WTC11 (cell line): ENCODE data around the gene ZNF516. TPM values are rescaled to one million over a fixed set of nuclear protein-coding genes. Genes with fewer than 3 reads are reported as not detected.
"Not testable (repeated sequence)": the region's sequence is repeated elsewhere in the genome, so short reads cannot be mapped to it uniquely, and the experiment has no call there.

Source experiments
- ATAC-seq: fragments of 200-7000 bp; cut with Tn5 transposase; 2 replicates; pipeline ENCODE4 v1.10.0; 2021; ENCODE audit warnings: mild to moderate bottlenecking, moderate library complexity
- CTCF ChIA-PET: fragments of 300-600 bp; sonication (Branson Sonifier 250); formaldehyde crosslinking; loops from one replicate; lab custom pipeline; 2021; ENCODE audit warnings: antibody characterized with exemption; lab: Charles Lee
- POLR2A ChIA-PET: fragments of 350-600 bp; sonication (Branson Sonifier 250); formaldehyde crosslinking; loops from one replicate; lab custom pipeline; 2021; ENCODE audit warnings: antibody characterized with exemption; lab: Charles Lee
- DNase-seq: peaks from one replicate; pipeline ENCODE4 v3.0.0; 2021; ENCODE audit warnings: low spot score
- H3K27ac Mint-ChIP-seq: 2 replicates; pipeline ENCODE4 v1.8.0; 2021; ENCODE audit warnings: mixed read lengths
- H3K27me3 Mint-ChIP-seq: 2 replicates; pipeline ENCODE4 v1.8.0; 2021; ENCODE audit warnings: low read depth, mild to moderate bottlenecking, moderate library complexity, mixed read lengths
- H3K36me3 Mint-ChIP-seq: 2 replicates; pipeline ENCODE4 v1.8.0; 2021; ENCODE audit warnings: mixed read lengths
- H3K4me1 Mint-ChIP-seq: 2 replicates; pipeline ENCODE4 v1.8.0; 2022; ENCODE audit warnings: mixed read lengths
- H3K4me3 Mint-ChIP-seq: 2 replicates; pipeline ENCODE4 v1.8.0; 2021; ENCODE audit warnings: mild to moderate bottlenecking, moderate library complexity, mixed read lengths
- H3K9me3 Mint-ChIP-seq: 2 replicates; pipeline ENCODE4 v1.8.0; 2021; ENCODE audit warnings: mixed read lengths
- CDX4 ChIP-seq: fragments of 250-450 bp; sonication (Bioruptor Pico); IDR thresholded peaks from 2 replicates; pipeline ENCODE4 v1.9.0; 2021; ENCODE audit warnings: moderate library complexity, mild to moderate bottlenecking, inconsistent platforms, borderline replicate concordance
- CREM ChIP-seq: sonication (generic); formaldehyde crosslinking; IDR thresholded peaks from 2 replicates; pipeline ENCODE4 v1.8.1; 2022; ENCODE audit warnings: mild to moderate bottlenecking, missing genetic modification reagents, moderate library complexity
- E2F1 ChIP-seq: sonication (generic); formaldehyde crosslinking; IDR thresholded peaks from 2 replicates; pipeline ENCODE4 v1.8.0; 2022; ENCODE audit warnings: mild to moderate bottlenecking, missing genetic modification reagents
- ELF4 ChIP-seq: sonication (generic); formaldehyde crosslinking; IDR thresholded peaks from 2 replicates; pipeline ENCODE4 v1.8.1; 2022; ENCODE audit warnings: low read depth, mild to moderate bottlenecking, moderate library complexity, missing genetic modification reagents
- ESRRA ChIP-seq: sonication (generic); formaldehyde crosslinking; IDR thresholded peaks from 2 replicates; pipeline ENCODE4 v1.8.1; 2022; ENCODE audit warnings: mild to moderate bottlenecking, missing genetic modification reagents, borderline replicate concordance
- FOXJ3 ChIP-seq: sonication (generic); formaldehyde crosslinking; IDR thresholded peaks from 2 replicates; pipeline ENCODE4 v1.9.0; 2021; ENCODE audit warnings: missing genetic modification reagents, mild to moderate bottlenecking, borderline replicate concordance
- FOXP1 ChIP-seq: sonication (generic); formaldehyde crosslinking; IDR thresholded peaks from 2 replicates; pipeline ENCODE4 v1.8.0; 2022; ENCODE audit warnings: missing genetic modification reagents, mild to moderate bottlenecking, moderate library complexity, borderline replicate concordance
- NFYB ChIP-seq: sonication (generic); formaldehyde crosslinking; conservative IDR thresholded peaks from 2 replicates; pipeline ENCODE4 v1.8.0; 2022; ENCODE audit warnings: low read depth, missing genetic modification reagents
- NR1H2 ChIP-seq: sonication (generic); formaldehyde crosslinking; IDR thresholded peaks from 2 replicates; pipeline ENCODE4 v1.9.0; 2021; ENCODE audit warnings: mild to moderate bottlenecking, moderate library complexity, missing genetic modification reagents
- NR2C2 ChIP-seq: sonication (generic); formaldehyde crosslinking; IDR thresholded peaks from 2 replicates; pipeline ENCODE4 v1.8.0; 2022; ENCODE audit warnings: mild to moderate bottlenecking, missing genetic modification reagents
- PRDM15 ChIP-seq: sonication (generic); formaldehyde crosslinking; IDR thresholded peaks from 2 replicates; pipeline ENCODE4 v1.8.0; 2022; ENCODE audit warnings: missing genetic modification reagents
- PRRX2 ChIP-seq: fragments of 250-450 bp; sonication (Bioruptor Pico); IDR thresholded peaks from 2 replicates; pipeline ENCODE4 v1.8.0; 2021; ENCODE audit warnings: mild to moderate bottlenecking
- STAT6 ChIP-seq: sonication (generic); formaldehyde crosslinking; conservative IDR thresholded peaks from 2 replicates; pipeline ENCODE4 v1.8.1; 2023; ENCODE audit warnings: mild to moderate bottlenecking, low read depth, missing genetic modification reagents, moderate library complexity
- TEAD1 ChIP-seq: sonication (generic); formaldehyde crosslinking; IDR thresholded peaks from 2 replicates; pipeline ENCODE4 v1.8.0; 2022; ENCODE audit warnings: mild to moderate bottlenecking, missing genetic modification reagents
- ZNF121 ChIP-seq: sonication (generic); formaldehyde crosslinking; IDR thresholded peaks from 2 replicates; pipeline ENCODE4 v1.8.0; 2023; ENCODE audit warnings: missing genetic modification reagents
- ZNF219 ChIP-seq: sonication (generic); formaldehyde crosslinking; IDR thresholded peaks from 2 replicates; pipeline ENCODE4 v1.8.0; 2023; ENCODE audit warnings: missing genetic modification reagents, mild to moderate bottlenecking, borderline replicate concordance
- ZNF425 ChIP-seq: fragments of 250-450 bp; sonication (Bioruptor Pico); conservative IDR thresholded peaks from 2 replicates; pipeline ENCODE4 v1.9.0; 2021; ENCODE audit warnings: mild to moderate bottlenecking
- ZNF671 ChIP-seq: fragments of 250-450 bp; sonication (Bioruptor Pico); IDR thresholded peaks from 2 replicates; pipeline ENCODE4 v1.8.0; 2021; ENCODE audit warnings: mild to moderate bottlenecking
- total RNA-seq: library from RNA; stranded (reverse); gene quantifications from 3 replicates; pipeline ENCODE4 v1.2.3, GENCODE V29; 2021
- TF ChIP-seq, protein P1 (sequence below): sonication (generic); formaldehyde crosslinking; IDR thresholded peaks from 2 replicates; pipeline ENCODE4 v1.8.1; 2023; ENCODE audit warnings: mild to moderate bottlenecking, missing genetic modification reagents, borderline replicate concordance

ZNF516 gene
- total RNA-seq, 1 experiment from 2014 or later = 58.6 TPM

GRCh38 chr18:76537621-76538020 is 42.6 kb upstream of the ZNF516 start (continued):
- TF ChIP-seq E2F1 (CRISPR knock-in tag) (no peak), CREM (CRISPR knock-in tag) (no peak), STAT6 (CRISPR knock-in tag) (no peak), PRDM15 (CRISPR knock-in tag) (no peak)

DNA sequence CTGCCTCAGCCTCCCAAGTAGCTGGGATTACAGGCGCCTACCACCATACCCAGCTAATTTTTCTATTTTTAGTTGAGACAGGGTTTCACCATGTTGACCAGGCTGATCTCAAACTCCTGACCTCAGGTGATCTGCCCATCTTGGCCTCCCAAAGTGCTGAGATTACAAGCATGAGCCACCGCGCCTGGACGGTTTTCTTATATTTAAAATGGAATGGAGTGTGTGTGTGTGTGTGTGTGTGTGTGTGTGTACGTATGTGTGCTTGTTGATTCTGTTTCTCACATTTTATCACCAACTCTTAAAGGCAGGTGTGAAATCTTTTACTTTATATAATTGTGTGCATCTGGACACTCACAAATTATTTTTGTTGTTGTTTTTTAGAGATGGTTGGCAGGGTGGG is 41.6 kb upstream of the ZNF516 start:
- ATAC-seq, POLR2A ChIA-PET, H3K27ac Mint-ChIP-seq, H3K4me1 Mint-ChIP-seq, H3K36me3 Mint-ChIP-seq, H3K9me3 Mint-ChIP-seq, CTCF ChIA-PET, H3K4me3 Mint-ChIP-seq, DNase-seq, H3K27me3 Mint-ChIP-seq: not testable (repeated sequence)

- no peak overlapping the region for H3K27ac Mint-ChIP-seq
- peaks cover 4% of the 10 kb centered on the region for H3K27me3 Mint-ChIP-seq
- no peak for ATAC-seq
- ChIA-PET CTCF (interaction anchor here (0.7 kb wide), 1 partner anchor 274 kb away, joined by 3 read pairs; no protein-coding TSS in a partner anchor), POLR2A (no interaction called here)
- H3K36me3 Mint-ChIP-seq = no peaks in the 10 kb centered on the region
- no peaks in the 10 kb centered on the region for H3K9me3 Mint-ChIP-seq
- H3K4me1 Mint-ChIP-seq = peaks cover 16% of the 10 kb centered on the region
- DNase-seq = no peak
- H3K4me3 Mint-ChIP-seq = no peak overlapping the region
- no peak for TF ChIP-seq NR1H2
- TF ChIP-seq, protein P1, sequence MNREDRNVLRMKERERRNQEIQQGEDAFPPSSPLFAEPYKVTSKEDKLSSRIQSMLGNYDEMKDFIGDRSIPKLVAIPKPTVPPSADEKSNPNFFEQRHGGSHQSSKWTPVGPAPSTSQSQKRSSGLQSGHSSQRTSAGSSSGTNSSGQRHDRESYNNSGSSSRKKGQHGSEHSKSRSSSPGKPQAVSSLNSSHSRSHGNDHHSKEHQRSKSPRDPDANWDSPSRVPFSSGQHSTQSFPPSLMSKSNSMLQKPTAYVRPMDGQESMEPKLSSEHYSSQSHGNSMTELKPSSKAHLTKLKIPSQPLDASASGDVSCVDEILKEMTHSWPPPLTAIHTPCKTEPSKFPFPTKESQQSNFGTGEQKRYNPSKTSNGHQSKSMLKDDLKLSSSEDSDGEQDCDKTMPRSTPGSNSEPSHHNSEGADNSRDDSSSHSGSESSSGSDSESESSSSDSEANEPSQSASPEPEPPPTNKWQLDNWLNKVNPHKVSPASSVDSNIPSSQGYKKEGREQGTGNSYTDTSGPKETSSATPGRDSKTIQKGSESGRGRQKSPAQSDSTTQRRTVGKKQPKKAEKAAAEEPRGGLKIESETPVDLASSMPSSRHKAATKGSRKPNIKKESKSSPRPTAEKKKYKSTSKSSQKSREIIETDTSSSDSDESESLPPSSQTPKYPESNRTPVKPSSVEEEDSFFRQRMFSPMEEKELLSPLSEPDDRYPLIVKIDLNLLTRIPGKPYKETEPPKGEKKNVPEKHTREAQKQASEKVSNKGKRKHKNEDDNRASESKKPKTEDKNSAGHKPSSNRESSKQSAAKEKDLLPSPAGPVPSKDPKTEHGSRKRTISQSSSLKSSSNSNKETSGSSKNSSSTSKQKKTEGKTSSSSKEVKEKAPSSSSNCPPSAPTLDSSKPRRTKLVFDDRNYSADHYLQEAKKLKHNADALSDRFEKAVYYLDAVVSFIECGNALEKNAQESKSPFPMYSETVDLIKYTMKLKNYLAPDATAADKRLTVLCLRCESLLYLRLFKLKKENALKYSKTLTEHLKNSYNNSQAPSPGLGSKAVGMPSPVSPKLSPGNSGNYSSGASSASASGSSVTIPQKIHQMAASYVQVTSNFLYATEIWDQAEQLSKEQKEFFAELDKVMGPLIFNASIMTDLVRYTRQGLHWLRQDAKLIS (CRISPR knock-in tag) = no peak
- TF ChIP-seq FOXJ3 (CRISPR knock-in tag) = no peak
- no peak for TF ChIP-seq ZNF425 (CRISPR knock-in tag)
- TF ChIP-seq TEAD1 = no peak
- no peak for TF ChIP-seq FOXP1 (CRISPR knock-in tag)
- no peak for TF ChIP-seq PRRX2 (CRISPR knock-in tag)
- no peak for TF ChIP-seq NR2C2 (CRISPR knock-in tag)
- no peak for TF ChIP-seq ZNF671 (CRISPR knock-in tag)
- TF ChIP-seq ZNF219 (CRISPR knock-in tag) = no peak
- no peak for TF ChIP-seq ESRRA
- TF ChIP-seq NFYB (CRISPR knock-in tag) = no peak
- TF ChIP-seq CDX4 (CRISPR knock-in tag) = no peak
- no peak for TF ChIP-seq ZNF121
- TF ChIP-seq ELF4 (CRISPR knock-in tag) = no peak
Measured at GRCh38 chr18:76532875-76533274, 37.8 kb upstream of the ZNF516 start.
